ENCODE measurements around the gene TFAP2E. TPM values are rescaled to one million over a fixed set of nuclear protein-coding genes. Genes with fewer than 3 reads are reported as not detected.
A peak's percentile ranks its signal among the peaks of the same experiment; 100 is the strongest.

TFAP2E gene
- total and polyA plus RNA-seq, 2 experiments from 2014 or later, result 0.81 TPM; not detected in 1

GRCh38 chr1:35567947-35568558 lies 5.1 kb upstream of the TFAP2E start:
- Histone ChIP-seq H3K4me3 (no peak overlapping the region), H4K20me1 (ENCODE audit: insufficient read depth, poor library complexity, severe bottlenecking) (no peaks in the 10 kb centered on the region), H3K9me3 (ENCODE audit: low read depth) (no peaks in the 10 kb centered on the region), H3K27me3 (peaks cover 27% of the 10 kb centered on the region), H3K9me2 (replicated peaks; ENCODE audit: insufficient read depth) (no peaks in the 10 kb centered on the region), H3K36me3 (replicated peaks; ENCODE audit: insufficient read depth, low read depth) (no peaks in the 10 kb centered on the region), H3K4me2 (no peak overlapping the region), H3K79me2 (no peaks in the 10 kb centered on the region), H3K27ac (no peak overlapping the region), H3K4me1 (ENCODE audit: insufficient read depth) (peaks cover 4% of the 10 kb centered on the region), H2AFZ (no peak overlapping the region)
- no peak for DNase-seq (ENCODE audit: low spot score)
- WGBS (ENCODE audit: low lambda C conversion rate, missing lambda C conversion rate), result 57% methylated on average over 9 of the region's 9 CpGs
- TF ChIP-seq EZH2phosphoT487 (IDR thresholded peaks at IDR 0.05; ENCODE audit: low read depth, severe bottlenecking, unreplicated experiment), result no peak
- no peak for TF ChIP-seq EZH2 (IDR thresholded peaks at IDR 0.05; ENCODE audit: borderline replicate concordance)
- TF ChIP-seq CTCF (IDR thresholded peaks at IDR 0.05; ENCODE audit: poor library complexity), result no peak

GRCh38 chr1:35568975-35569395 lies 4.1 kb upstream of the TFAP2E start:
- WGBS (ENCODE audit: low lambda C conversion rate, missing lambda C conversion rate), result 24% methylated on average over 4 of the region's 4 CpGs
- no peak overlapping the region for H3K4me3 ChIP-seq
- H3K9me3 ChIP-seq (ENCODE audit: low read depth), result no peaks in the 10 kb centered on the region
- H3K27ac ChIP-seq, result no peak overlapping the region
- no peaks in the 10 kb centered on the region for H3K36me3 ChIP-seq (replicated peaks; ENCODE audit: insufficient read depth, low read depth)
- no peaks in the 10 kb centered on the region for H3K9me2 ChIP-seq (replicated peaks; ENCODE audit: insufficient read depth)
- peaks cover 10% of the 10 kb centered on the region for H3K4me1 ChIP-seq (ENCODE audit: insufficient read depth)
- H3K27me3 ChIP-seq, result peaks cover 35% of the 10 kb centered on the region
- TF ChIP-seq CTCF (IDR thresholded peaks at IDR 0.05; ENCODE audit: poor library complexity) (peak; percentile 88), EZH2phosphoT487 (IDR thresholded peaks at IDR 0.05; ENCODE audit: low read depth, severe bottlenecking, unreplicated experiment) (no peak), EZH2 (IDR thresholded peaks at IDR 0.05; ENCODE audit: borderline replicate concordance) (no peak)
- peak; percentile 81 for DNase-seq (ENCODE audit: low spot score)
- H2AFZ ChIP-seq, result no peak overlapping the region
- H3K4me2 ChIP-seq, result no peak overlapping the region
- H3K79me2 ChIP-seq, result no peaks in the 10 kb centered on the region
- H4K20me1 ChIP-seq (ENCODE audit: insufficient read depth, poor library complexity, severe bottlenecking), result no peaks in the 10 kb centered on the region

- Histone ChIP-seq H3K9me3 (ENCODE audit: low read depth) (no peaks in the 10 kb centered on the region), H3K27me3 (peaks cover 43% of the 10 kb centered on the region), H2AFZ (no peak overlapping the region), H3K36me3 (replicated peaks; ENCODE audit: insufficient read depth, low read depth) (no peaks in the 10 kb centered on the region), H3K27ac (no peak overlapping the region), H3K79me2 (no peaks in the 10 kb centered on the region), H3K9me2 (replicated peaks; ENCODE audit: insufficient read depth) (no peaks in the 10 kb centered on the region), H3K4me1 (ENCODE audit: insufficient read depth) (peaks cover 10% of the 10 kb centered on the region), H3K4me2 (no peak overlapping the region), H4K20me1 (ENCODE audit: insufficient read depth, poor library complexity, severe bottlenecking) (no peaks in the 10 kb centered on the region), H3K4me3 (no peak overlapping the region)
- WGBS (ENCODE audit: low lambda C conversion rate, missing lambda C conversion rate), result 65% methylated on average over 1 of the region's 1 CpG
- no peak for TF ChIP-seq EZH2phosphoT487 (IDR thresholded peaks at IDR 0.05; ENCODE audit: low read depth, severe bottlenecking, unreplicated experiment)
- TF ChIP-seq EZH2 (IDR thresholded peaks at IDR 0.05; ENCODE audit: borderline replicate concordance), result no peak
- TF ChIP-seq CTCF (IDR thresholded peaks at IDR 0.05; ENCODE audit: poor library complexity), result no peak
- DNase-seq (ENCODE audit: low spot score), result no peak
Observed at GRCh38 chr1:35569936-35570335, 3.2 kb upstream of the TFAP2E start.
